Left lung (tissue), 10 donors: ENCODE data around the gene TAX1BP3. TPM values are rescaled to one million over a fixed set of nuclear protein-coding genes. Genes with fewer than 3 reads are reported as not detected.

Experiments
- ATAC-seq: fragments of 200-7000 bp; cut with Tn5 transposase; one replicate; pipeline ENCODE4 v1.9.1; 2020; ENCODE audit warnings: moderate library complexity
- DNase-seq, 4 donors: peaks; one replicate each; pipeline ENCODE4 v3.0.0-alpha.2; 2013 to 2020
- H3K27ac ChIP-seq, 2 donors: fragments of 200-600 bp; sonication (generic) in 1 of 2; one replicate each; pipeline versions ENCODE4 v1.5.0 to v1.8.0; 2020 to 2021
- H3K27me3 ChIP-seq, 2 donors: fragments of 200-600 bp; sonication (generic) in 1 of 2; one replicate each; pipeline versions ENCODE4 v1.5.0 to v1.8.0; 2020 to 2021
- H3K36me3 ChIP-seq, 2 donors: fragments of 200-600 bp; sonication (generic) in 1 of 2; one replicate each; pipeline versions ENCODE4 v1.5.0 to v1.8.0; 2020 to 2021
- H3K4me1 ChIP-seq, 2 donors: fragments of 200-600 bp; one replicate each; pipeline ENCODE4 v1.8.0; 2021
- H3K4me3 ChIP-seq, 2 donors: fragments of 200-600 bp; sonication (generic) in 1 of 2; one replicate each; pipeline versions ENCODE4 v1.5.0 to v1.8.0; 2020 to 2021; ENCODE audit warnings: mild to moderate bottlenecking in 1 of 2
- H3K9me3 ChIP-seq, 2 donors: fragments of 200-600 bp; sonication (generic) in 1 of 2; one replicate each; pipeline versions ENCODE4 v1.5.0 to v1.8.0; 2020 to 2021
- intact Hi-C, 2 donors: fragments of 100-400 bp; cut with DNase I; formaldehyde crosslinking; loops; one replicate each; pipeline versions ENCODE4 v1.11.2 to v1.14.2; 2022
- polyA plus RNA-seq, 6 donors: library from polyadenylated mRNA; unstranded; fragments of 120-200 nt; gene quantifications; one replicate each; pipeline ENCODE4 v1.2.1, GENCODE V29; 2013; ENCODE audit not compliant: insufficient read length in 6 of 6
- total RNA-seq, 2 donors: library from RNA; stranded (reverse); fragmentation: NEBNext Ultra II Directional; extraction: Animal tissue kit (Norgen Biotek cat#: 25700); gene quantifications; one replicate each; pipeline ENCODE4 v1.2.1, GENCODE V29; 2021
- TF ChIP-seq, protein P1 (sequence below), 2 donors: fragments of 200-600 bp; sonication (generic) in 1 of 2; IDR thresholded peaks; one replicate each; pipeline versions ENCODE4 v1.5.0 to v1.8.0; 2021; ENCODE audit warnings: antibody characterized with exemption in 2 of 2
- donor health status: DM: no; HTN: yes; CAD: no.
- donor health status: DM: no; HTN: no; CAD: no.

The TAX1BP3 gene
- total and polyA plus RNA-seq, 8 donors, result 65.2 to 194 (median 86.1) TPM

DNA sequence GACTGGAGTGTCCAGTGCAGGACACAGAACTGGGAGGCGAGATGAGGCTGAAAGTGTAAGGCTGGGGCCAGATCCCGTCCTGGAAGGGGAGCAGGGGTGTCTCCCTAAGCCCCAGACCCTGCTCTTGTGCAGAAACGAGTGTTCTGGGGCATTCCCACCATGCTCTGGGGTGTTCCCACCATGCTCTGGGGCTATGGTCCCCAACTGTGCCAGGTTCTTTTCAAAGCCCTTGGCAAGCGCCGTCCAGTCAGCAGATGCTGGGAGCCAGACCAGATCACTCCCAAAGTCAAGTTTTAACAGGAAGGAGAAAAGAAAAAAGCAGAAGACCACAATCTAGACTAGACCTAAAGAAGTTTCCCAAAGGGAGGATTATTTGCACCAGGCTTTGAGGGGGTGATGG lies 2.5 kb downstream of the TAX1BP3 start:
- intact Hi-C loops, result no loop called here
- Histone ChIP-seq H3K4me1 (peaks cover 26 to 40% of the 10 kb centered on the region in 2 donors), H3K27ac (no peak overlapping the region)

DNA sequence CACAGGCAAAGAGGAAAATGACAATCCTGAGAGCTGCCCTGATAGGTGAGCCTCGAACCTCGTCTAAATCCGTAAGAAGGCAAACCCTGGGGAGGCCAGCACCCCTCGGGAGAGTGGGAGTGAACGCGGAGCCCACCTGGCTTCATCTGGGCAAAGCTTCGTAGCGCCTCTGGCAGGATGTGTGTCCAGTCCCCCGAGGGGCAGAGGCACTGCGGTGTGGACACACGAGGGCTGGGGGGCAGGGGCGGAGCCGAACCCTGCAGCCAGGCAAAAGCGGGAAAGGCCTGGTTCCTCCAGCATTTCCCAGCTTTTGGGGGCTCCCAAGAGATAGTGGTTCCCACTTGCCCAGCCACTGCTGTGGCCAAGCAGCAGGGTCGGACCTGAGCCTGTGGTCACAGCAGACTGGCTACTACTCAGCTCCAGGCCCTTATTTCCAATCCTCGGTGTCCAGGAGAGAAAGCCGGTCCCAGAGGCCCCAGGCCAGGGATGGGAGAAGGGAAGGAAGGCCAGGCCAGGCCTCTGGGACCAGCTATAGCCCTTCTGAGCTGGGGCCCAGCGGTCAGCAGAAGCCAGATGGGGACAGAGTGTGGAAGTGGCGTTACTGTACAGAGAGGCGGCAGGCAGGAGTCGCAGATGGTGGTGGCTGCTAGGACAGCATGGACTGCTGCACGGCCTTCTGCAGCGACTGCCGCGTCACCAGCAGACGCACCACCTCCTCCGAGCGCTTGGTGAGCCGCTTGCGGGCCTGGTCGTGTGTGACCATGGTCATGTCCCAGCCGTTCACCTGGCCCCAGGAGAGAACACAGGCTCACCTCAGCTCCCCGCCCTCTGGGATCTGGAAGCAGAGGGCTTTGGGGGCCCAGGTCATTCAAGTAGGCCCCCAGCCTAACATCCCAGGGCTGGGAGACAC lies 5.0 kb downstream of the TAX1BP3 start:
- Histone ChIP-seq H3K4me1 (peaks cover 12 to 40% of the 10 kb centered on the region in 2 donors), H3K27ac (no peak overlapping the region), H3K4me3 (no peak overlapping the region), H3K9me3 (no peaks in the 10 kb centered on the region), H3K27me3 (no peaks in the 10 kb centered on the region), H3K36me3 (peaks cover 0 to 62% of the 10 kb centered on the region in 2 donors)
- ATAC-seq, result no peak
- no peak for DNase-seq
- TF ChIP-seq, protein P1, sequence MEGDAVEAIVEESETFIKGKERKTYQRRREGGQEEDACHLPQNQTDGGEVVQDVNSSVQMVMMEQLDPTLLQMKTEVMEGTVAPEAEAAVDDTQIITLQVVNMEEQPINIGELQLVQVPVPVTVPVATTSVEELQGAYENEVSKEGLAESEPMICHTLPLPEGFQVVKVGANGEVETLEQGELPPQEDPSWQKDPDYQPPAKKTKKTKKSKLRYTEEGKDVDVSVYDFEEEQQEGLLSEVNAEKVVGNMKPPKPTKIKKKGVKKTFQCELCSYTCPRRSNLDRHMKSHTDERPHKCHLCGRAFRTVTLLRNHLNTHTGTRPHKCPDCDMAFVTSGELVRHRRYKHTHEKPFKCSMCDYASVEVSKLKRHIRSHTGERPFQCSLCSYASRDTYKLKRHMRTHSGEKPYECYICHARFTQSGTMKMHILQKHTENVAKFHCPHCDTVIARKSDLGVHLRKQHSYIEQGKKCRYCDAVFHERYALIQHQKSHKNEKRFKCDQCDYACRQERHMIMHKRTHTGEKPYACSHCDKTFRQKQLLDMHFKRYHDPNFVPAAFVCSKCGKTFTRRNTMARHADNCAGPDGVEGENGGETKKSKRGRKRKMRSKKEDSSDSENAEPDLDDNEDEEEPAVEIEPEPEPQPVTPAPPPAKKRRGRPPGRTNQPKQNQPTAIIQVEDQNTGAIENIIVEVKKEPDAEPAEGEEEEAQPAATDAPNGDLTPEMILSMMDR (IDR thresholded peaks at IDR 0.05), result no peak
- intact Hi-C loops, result no loop called here

More for the DNA sequence above, 2.5 kb downstream of the TAX1BP3 start:
- Histone ChIP-seq H3K9me3 (no peaks in the 10 kb centered on the region), H3K36me3 (peaks cover 0 to 44% of the 10 kb centered on the region in 2 donors), H3K27me3 (no peaks in the 10 kb centered on the region), H3K4me3 (no peak overlapping the region)
- DNase-seq (no peak), ATAC-seq (no peak)
- TF ChIP-seq, protein P1 (IDR thresholded peaks at IDR 0.05), result no peak

DNA sequence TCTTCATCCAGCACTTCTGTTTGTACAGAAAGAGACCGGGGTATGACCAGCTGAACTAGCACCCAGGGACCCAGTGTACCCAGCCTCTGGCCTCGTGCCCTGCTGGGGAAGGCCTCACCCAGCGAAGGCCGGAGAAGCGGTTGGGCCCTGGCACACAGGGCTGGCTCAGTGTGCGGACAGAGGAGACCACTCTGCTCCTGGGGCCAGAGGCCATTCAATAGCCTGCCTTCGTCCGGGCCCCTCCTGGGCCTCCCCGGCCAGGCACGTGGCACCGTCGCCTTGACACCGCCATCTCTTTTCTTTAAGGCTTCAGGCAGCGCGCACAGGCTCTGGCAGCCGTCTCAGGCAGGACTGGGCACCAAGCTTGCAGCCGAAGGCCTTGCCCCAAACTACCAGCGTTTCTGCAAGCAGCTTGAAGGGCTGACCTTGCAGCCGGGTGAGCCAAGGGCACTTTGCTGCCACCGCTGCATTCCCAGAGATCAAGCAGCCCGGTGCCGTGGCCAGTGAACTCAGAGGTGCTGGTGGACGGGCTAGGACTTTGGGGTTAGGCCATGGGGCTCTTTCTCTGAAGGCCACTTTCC lies 8.0 kb downstream of the TAX1BP3 start:
- peak overlapping the region; percentile 33 to 64 for H3K27ac ChIP-seq
- H3K27me3 ChIP-seq, result no peaks in the 10 kb centered on the region
- intact Hi-C loops, result no loop called here
- H3K4me1 ChIP-seq, result peaks cover 0 to 17% of the 10 kb centered on the region in 2 donors
- no peak for DNase-seq
- no peaks in the 10 kb centered on the region for H3K9me3 ChIP-seq
- H3K4me3 ChIP-seq, result no peak overlapping the region
- H3K36me3 ChIP-seq, result peaks cover 0 to 71% of the 10 kb centered on the region in 2 donors
- TF ChIP-seq, protein P1 (IDR thresholded peaks at IDR 0.05), result no peak
- no peak for ATAC-seq

DNA sequence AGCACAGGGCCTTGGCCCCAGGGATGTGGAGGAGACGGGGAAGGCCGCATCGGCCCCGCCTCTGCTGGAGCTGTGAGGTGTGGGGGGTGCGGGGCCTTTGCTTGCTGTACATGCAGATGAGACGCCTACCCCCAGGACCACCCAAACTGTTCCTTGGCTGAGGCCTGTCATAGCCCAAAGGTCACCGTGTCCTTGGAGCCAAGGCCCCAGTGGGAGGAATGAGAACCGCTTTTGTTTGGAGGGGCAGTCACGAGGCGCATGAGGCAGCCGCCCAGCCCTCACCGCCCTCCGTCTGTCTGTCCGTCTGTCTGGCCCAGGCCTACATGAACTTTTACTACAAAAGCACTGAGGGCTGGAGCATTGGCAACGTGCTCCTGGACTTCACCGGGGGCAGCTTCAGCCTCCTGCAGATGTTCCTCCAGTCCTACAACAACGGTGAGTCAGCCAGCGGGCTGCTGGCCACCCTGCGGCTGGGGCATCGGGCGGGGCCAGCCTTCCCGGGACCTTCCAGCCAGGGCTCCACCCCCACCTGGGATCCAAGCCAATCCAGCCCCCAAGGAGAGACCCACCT lies 8.8 kb downstream of the TAX1BP3 start:
- intact Hi-C loops, result no loop called here
- TF ChIP-seq, protein P1 (IDR thresholded peaks at IDR 0.05), result no peak
- Histone ChIP-seq H3K27me3 (no peaks in the 10 kb centered on the region), H3K4me3 (no peak overlapping the region), H3K9me3 (no peaks in the 10 kb centered on the region), H3K36me3 (peaks cover 0 to 71% of the 10 kb centered on the region in 2 donors), H3K4me1 (peaks cover 0 to 17% of the 10 kb centered on the region in 2 donors), H3K27ac (peak overlapping the region; percentile 33 to 64)
- peak in 1 of 4 donors; percentile 66 for DNase-seq
- ATAC-seq, result peak; percentile 58
